GM19240 (cell line): ENCODE results near the gene ZNF407.

Experiments used
- DNase-seq: peaks from one replicate; pipeline ENCODE4 v3.0.0; 2011; ENCODE audit warnings: low spot score; ENCODE audit not compliant: insufficient read length

The ZNF407 gene

GRCh38 chr18:74625157-74625556 lies 27.5 kb downstream of the ZNF407 start:
- DNase-seq = no peak

DNA sequence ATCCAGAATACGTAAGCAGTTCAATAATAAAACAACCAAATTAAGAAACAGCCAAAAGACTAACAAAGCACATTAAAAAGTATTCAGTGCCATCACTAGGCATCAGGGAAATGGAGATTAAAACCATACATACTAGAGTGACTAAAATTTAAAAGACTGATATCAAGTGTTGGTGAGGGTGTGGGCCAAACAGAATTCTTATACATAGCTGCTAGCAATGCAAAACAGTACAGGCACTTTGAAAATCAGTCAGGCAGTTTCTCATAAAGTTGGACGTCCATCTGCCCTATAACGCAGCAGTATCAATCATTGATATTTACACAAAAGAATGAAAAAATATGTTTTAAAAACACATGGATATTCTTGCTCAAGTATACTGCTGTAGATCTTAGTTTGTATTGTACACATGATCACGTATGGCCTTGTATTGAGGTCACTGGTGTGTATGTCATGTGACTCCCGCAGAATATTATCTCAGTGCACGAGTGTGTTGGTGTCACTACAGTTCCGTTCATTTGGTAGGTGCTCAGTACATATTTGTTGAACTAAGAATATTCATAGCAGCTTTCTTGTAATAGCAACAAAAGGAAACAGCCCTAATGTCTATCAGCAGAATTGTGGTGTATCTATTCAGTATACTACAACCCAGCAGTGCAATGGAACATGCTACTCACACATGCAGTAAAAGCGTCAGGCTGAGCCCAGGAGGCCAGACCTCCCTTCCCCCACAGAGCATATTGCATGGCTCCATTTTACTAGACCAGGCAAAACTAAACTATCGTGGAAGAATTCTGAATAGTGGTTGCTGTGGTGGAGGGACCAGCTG lies 28.6 kb downstream of the ZNF407 start:
- DNase-seq = no peak

- no peak for DNase-seq
These were observed 33.1 kb downstream of the ZNF407 start for GRCh38 chr18:74630804-74631203.

DNA sequence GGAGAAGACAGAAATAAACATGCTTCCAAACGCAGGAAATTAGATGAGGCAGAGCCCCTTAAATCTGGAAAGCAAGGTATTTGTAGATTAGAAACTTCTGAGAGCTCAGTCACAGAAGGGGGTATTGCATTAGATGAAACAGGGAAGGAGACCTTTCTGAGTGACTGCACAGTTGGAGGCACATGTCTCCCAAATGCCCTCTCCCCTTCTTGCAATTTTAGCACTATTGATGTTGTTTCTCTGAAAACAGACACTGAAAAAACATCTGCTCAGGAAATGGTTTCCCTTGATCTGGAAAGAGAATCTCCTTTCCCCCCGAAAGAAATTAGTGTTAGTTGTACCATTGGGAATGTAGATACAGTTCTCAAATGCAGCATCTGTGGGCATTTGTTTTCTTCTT lies 33.5 kb downstream of the ZNF407 start:
- DNase-seq = no peak

- DNase-seq = no peak
These were observed 34.1 kb downstream of the ZNF407 start for GRCh38 chr18:74631623-74632350.

- no peak for DNase-seq
These were observed 34.6 kb downstream of the ZNF407 start for GRCh38 chr18:74632351-74632679.

DNA sequence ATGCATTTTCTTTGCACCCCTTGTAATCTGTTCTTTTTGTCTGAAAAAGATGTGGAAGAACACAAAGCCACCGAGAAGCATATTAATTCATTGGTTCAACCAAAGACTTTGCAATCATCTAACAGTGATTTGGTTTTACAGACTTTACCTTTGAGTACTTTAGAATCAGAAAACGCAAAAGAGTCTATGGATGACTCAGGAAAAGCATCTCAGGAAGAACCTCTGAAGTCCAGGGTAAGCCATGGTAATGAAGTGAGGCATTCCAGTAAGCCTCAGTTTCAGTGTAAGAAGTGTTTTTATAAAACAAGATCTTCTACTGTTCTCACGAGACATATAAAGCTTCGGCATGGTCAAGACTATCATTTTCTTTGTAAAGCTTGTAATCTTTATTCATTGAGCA lies 35.2 kb downstream of the ZNF407 start:
- DNase-seq = no peak

DNA sequence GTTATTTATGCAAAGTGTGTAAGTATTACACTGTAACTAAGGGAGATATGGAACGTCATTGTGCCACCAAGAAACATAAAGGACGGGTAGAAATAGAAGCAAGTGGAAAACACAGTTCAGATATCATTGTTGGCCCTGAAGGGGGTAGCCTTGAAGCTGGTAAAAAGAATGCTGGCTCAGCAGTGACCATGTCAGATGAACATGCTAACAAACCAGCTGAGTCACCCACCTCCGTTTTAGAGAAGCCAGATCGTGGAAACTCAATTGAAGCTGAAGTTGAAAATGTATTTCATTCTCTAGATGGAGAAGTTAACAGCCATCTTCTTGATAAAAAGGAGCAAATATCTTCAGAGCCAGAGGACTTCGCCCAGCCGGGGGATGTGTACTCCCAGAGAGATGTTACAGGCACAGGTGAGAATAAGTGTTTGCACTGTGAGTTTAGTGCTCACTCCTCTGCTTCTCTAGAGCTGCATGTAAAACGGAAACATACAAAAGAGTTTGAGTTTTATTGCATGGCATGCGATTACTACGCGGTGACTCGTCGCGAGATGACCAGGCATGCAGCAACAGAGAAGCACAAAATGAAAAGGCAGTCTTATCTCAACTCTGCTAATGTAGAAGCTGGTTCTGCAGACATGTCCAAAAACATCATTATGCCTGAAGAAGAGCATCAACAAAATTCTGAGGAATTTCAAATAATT lies 36.1 kb downstream of the ZNF407 start:
- no peak for DNase-seq

DNA sequence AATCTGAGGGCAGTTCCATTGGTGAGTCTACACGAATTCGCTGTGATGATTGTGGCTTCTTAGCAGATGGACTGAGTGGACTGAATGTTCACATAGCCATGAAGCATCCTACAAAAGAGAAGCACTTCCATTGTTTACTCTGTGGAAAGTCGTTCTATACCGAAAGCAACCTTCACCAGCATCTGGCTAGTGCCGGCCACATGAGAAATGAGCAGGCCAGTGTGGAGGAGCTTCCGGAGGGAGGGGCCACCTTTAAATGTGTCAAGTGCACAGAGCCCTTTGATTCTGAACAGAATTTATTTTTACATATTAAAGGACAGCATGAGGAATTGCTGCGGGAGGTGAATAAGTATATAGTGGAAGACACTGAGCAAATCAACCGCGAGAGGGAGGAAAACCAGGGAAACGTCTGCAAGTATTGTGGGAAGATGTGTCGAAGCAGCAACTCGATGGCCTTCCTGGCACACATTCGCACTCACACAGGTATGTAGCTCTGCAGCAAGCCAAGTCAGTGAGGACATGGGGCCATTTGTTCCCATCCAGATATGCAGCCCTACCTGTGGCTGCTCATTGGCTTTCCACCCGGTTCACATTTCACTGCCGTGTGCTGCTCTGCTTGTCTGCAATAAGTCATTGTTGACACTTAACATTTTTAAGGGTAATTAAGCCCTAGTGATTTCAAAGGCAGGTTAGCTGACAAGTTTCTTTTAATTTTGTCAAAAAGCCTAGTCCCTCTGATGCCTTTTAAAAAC lies 37.7 kb downstream of the ZNF407 start:
- no peak for DNase-seq

GRCh38 chr18:74637070-74637469 lies 39.4 kb downstream of the ZNF407 start:
- no peak for DNase-seq

DNA sequence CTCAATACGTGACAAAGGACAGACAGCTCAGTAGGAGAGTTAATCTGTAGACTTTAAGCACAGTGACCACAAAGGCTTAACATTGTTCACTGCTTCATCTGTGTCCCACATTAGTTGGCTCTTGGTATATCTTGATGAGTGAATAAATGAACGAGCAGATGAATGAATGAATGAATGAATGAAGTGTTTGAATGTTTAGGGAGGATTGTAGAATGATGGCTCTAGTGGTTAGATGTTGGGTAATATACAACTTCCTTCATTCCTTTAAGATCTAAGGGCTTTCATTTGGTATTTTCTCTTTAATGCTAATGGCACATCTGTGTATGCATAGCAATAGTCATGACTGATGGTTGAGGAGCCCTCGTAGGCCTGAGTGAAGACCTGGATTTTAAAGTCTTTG lies 40.5 kb downstream of the ZNF407 start:
- DNase-seq = no peak

DNA sequence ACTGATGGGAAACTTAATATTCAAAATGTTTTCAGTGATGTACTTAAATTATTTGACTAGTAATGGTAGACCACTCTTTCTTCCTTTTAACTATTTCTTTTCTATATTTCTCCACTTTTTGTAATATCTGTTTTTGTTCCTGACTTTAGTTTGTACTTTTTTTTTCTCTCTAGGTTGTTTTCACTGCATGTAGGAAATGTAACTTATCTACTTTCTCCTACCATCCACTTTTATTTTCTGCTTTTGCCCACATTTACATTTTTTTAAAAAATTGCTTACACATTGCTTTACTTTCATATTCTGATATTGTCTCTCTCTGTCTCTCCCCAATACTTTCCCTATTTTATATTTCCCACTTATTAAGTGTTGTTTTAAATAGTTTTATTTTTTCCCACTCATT lies 47.0 kb downstream of the ZNF407 start:
- DNase-seq = no peak

GRCh38 chr18:74645679-74646078 lies 48.0 kb downstream of the ZNF407 start:
- no peak for DNase-seq

GRCh38 chr18:74651327-74652128 lies 53.9 kb downstream of the ZNF407 start:
- DNase-seq = no peak

DNA sequence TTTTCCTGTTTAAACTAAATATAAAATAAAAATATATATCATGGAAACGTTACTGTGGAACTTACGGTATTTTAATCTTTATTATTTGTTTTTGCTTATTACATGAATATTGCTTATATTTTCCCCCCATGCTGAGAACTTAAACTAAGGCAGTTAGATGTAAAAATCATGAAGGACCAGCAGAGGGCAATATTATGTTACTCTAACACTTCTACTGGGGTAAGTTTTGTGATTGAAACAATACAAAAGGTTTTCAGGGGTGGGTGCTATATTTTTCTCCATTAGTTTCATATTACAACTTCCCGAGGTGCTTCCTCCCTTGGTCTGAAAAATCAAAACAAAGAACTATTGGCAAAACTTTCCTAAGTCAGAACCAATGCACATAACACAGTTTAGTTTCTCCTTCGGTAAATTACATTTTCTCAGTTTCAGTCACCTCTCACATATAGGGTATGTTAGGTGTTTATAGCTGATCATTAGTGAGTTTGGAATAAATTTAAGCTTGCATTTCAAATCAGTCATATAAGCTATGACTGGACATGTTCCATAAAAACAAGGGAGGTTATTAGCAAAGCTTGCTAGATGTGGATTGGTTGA lies 54.8 kb downstream of the ZNF407 start:
- DNase-seq = no peak

GRCh38 chr18:74654638-74655037 lies 57.0 kb downstream of the ZNF407 start:
- DNase-seq = no peak

GRCh38 chr18:74661008-74661407 lies 63.3 kb downstream of the ZNF407 start:
- no peak for DNase-seq

DNA sequence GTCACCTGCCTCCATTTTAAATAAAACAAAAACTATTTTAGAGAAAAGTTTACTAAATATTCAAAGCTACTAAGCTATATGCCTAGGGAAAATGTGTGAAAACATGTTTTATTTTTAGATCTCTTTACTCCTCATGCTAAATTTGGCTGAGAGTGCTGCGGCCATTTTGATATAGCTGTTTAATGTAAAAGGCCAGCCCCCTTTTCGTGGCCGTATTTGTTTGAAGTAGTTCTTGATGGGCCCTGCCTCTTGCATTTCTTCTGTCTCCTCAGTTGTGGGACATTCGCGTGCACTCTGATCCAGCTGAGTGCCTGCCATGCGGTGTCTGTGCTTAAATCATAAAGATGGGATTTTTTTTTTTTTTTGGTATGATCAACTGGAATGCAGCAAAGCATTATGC lies 64.0 kb downstream of the ZNF407 start:
- DNase-seq = no peak

GRCh38 chr18:74662622-74663021 lies 65.0 kb downstream of the ZNF407 start:
- no peak for DNase-seq

DNA sequence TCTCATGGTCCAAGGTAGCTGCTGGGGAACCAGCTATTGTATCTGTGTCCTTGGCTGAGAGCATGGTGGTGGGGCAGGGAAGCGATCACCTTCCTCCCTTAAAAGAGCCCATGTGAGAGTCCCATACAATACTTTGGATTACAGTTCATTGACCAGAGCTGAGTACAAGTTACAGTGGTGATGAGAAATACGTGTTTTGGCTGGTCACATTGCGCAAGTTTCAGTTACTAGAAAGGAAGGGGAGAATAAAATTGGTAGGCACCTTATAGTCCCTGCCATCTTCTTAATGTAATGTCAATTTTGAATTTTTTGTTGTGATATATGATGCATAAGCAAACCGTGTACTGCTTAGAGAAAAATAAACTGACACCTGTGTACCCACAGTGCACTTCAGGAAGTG lies 67.7 kb downstream of the ZNF407 start:
- no peak for DNase-seq
